Breast epithelium (tissue), 3 donors: ENCODE data around the gene GNS.

Experiments
- CTCF ChIP-seq, 3 donors: fragments of 450-650 bp; IDR thresholded peaks; one replicate each; pipeline ENCODE4 v1.5.1; 2016 to 2017; ENCODE audit warnings: antibody characterized with exemption in 3 of 3, mild to moderate bottlenecking in 3 of 3, moderate library complexity in 3 of 3
- POLR2A ChIP-seq: fragments of 450-650 bp; IDR thresholded peaks from one replicate; pipeline ENCODE4 v1.6.1; 2016; ENCODE audit warnings: antibody characterized with exemption, mild to moderate bottlenecking, moderate library complexity

- TF ChIP-seq CTCF (IDR thresholded peaks at IDR 0.05) (no peak), POLR2A (no peak)
Observed at GRCh38 chr12:64722835-64723234, 36.4 kb downstream of the GNS start.
